GM21367 (cell line): ENCODE measurements around the gene CSF1.

Experiments
- ATAC-seq: cut with Tn5 transposase; IDR thresholded peaks from one replicate; pipeline ENCODE4 v1.9.1; 2021; ENCODE audit not compliant: unreplicated experiment

The CSF1 gene

DNA sequence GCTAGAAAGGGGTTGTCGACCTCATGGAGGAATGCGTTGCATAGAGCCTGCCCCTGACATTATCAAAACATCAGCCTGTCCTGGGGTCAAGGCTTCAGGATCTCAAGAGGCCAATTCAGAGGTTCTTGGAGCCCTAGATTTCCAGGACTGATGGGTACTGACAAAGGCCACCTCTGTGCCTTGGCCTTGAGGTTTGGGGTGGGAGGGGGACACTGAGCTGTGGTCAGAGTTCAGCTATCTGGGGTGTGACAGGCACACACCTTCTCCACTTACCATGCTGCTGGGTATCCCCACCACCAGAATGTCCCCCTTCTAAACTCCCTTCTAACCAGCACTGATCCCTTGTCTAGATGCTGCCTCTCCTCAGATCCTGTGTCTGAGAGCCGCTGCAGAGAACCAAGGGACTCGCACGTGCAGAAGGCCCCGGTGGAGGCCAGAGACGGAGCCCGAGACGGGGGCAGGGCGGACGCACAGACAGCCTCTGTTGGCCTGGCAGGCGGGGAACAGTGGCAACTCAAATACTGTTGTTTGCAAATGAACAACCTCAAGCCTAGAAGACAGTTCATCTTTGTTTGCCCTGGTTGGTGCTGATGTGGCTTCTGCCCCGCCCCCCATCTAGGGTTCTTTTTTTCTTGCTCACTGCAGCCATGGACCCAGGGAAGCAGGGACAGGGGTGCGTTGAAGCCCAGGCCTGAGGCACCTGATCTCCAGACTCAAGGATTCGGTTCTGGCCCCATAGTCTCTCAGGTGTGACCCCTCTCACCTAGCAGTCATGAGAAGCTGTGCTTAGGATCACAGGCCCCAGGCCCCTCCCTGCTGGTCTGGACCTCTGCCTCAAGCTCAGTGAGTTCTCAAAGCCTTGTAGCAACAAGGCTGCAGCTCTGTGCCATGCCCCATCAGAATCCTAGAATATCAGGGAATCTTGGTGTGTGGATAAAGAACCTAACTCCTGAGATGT, 28.1 kb upstream of the CSF1 start:
- ATAC-seq: no peak

DNA sequence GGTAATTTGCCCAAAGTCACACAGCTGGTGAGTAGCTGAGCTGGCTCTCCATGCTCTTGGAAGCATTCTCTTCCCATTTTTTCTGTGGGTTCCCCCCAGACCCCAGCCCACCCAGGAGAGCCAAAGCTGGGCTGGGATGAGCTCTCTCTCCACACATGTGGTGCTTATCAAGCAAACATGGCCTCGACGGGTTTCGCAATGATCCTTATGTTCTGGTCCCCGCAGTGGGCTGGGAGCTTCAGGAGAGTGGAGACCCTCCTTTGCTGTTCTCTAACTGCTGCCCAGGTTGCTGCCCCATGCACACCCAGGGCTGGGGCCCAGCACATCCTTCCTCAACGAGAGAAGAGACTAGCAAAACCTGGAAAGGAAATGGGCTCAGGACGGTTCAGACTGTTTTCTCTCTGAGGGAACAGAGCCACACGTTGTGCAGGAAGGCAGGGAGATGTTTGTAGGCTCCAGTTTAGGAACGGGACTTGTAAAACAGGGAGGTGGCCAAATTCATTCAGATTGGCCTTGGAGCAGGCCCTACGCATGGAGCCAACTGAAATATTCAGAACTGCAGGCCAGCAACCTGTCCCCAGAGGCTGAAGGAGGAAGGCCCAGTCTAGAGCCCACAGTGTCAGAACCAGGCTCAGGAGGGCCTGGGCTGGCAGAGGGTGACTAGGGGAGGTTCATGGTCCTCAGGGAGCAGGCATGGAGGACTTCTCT, 27.2 kb upstream of the CSF1 start:
- ATAC-seq: no peak

DNA sequence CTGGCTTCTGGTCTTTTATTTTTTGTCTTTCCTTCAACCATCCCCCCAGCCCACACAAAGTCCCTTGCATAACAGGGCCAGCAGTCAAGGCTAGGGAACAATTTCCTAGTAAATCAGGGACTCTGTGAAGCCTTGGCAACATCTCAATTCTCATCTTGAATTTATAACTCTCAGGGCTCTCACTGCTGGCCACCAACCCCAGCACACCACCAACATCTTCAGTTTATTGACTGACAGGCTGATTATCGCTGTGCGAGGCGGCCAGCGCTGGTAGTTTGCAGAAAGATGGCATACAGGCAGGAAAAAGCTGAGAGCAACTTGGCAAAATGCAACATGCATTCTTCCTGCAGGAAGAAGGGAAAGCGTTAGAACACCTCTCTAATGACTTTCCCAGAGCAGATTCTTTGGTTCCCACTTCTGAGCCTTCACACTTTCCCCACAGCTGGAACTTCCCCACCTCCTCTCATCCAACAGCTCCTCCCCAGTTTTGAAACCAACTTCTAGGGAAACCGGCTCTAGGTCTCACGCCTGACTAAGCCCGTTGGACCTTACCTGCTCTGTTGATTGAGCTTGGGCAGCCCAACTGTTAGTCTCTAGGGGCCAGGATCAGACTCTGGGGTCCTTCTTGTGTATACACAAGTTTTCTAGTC, 26.3 kb upstream of the CSF1 start:
- no peak for ATAC-seq

DNA sequence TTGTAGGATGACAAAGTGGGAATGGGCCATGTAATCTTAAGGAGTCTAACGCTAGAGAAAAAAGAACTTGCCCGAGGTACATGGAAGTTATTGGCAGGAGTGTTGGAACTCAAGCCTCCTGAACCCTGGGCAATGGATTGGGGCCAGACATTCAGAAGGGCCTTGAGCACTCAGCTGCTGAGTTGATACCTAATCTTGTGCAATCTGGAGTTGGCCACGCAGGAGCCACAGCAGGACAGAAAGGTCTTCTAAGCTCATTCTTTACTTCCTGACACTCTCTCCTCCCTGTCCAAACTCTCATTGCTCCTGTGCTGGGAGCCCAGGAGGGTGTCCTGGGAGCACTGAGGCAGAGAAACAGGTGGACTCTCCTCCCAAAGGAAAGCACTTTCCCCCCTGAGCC, 25.1 kb upstream of the CSF1 start:
- ATAC-seq: no peak

DNA sequence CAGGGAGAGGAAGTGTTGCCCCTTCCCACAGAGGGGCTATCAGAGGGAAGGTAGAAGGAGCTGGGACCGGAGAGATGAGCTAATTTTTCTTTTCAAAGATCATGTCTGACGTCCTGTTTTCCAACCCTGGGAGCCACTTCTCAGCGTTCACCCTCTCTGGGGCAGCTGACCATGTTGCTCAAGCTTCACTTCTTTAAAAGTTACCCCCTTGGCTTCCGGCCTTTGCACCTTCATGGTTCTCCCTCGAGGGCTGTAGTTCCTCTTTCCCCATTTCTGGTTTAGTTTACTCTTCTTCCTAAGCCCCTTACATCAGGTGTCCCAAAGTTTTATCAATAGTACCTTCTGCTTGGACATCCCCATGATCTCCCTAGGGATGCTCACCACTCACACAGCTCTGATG, 23.8 kb upstream of the CSF1 start:
- no peak for ATAC-seq

DNA sequence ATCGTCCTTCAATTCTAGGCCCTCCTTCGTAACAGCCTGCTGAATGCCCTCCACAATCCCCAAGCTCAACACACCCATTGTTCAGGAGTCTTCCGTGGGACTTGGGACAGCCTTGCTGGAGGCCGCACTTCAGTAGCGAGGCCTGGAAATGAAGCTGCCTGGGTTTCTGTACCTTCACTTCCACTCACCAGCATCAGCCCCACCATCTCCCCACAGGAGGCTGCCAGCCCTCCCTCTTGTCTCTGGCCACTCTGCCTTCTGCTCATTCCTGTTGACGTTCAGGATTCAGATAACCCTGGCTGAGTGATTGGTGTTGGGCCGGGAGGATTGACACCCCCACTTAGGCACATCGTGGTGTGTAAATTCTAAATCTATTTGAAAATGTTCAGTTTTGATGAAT, 23.4 kb upstream of the CSF1 start:
- no peak for ATAC-seq

DNA sequence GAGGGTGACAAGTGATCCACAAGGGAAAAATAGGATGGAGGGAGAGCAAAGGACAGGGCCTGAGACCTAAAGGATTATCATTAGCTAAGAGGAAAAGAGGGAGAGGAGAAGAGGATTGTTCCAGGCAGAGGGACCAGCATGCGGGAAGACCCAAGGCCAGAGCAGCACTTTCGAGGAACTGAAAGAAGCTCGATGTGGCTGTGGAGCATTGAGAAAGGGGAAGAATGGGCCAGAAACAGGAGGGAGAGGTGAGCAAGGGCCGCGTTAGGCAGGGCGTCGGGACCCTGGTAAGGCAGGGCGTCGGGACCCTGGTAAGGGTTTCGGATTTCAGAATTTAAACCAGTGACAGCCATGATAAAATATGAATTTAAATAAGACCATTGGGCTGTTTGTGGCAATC, 22.8 kb upstream of the CSF1 start:
- no peak for ATAC-seq

DNA sequence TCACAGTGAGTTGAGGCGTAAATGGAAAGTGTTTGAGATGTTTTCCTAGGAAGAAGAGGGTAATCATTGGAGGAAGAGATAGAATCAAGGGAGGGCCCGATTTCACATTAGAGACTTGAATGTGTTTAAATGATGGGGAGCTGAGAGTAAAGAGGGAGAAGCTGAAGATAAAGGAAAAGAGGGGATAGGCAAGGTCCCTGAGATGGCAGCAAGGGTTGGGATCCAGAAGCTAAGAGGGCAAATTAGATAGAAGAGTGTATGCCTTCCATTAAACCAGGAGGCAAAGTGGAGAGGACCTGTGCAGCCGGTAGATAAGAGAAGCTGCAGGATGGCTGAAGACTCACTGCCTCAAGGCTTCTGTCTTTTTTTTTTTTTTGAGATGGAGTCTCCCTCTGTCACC, 21.6 kb upstream of the CSF1 start:
- ATAC-seq: no peak

DNA sequence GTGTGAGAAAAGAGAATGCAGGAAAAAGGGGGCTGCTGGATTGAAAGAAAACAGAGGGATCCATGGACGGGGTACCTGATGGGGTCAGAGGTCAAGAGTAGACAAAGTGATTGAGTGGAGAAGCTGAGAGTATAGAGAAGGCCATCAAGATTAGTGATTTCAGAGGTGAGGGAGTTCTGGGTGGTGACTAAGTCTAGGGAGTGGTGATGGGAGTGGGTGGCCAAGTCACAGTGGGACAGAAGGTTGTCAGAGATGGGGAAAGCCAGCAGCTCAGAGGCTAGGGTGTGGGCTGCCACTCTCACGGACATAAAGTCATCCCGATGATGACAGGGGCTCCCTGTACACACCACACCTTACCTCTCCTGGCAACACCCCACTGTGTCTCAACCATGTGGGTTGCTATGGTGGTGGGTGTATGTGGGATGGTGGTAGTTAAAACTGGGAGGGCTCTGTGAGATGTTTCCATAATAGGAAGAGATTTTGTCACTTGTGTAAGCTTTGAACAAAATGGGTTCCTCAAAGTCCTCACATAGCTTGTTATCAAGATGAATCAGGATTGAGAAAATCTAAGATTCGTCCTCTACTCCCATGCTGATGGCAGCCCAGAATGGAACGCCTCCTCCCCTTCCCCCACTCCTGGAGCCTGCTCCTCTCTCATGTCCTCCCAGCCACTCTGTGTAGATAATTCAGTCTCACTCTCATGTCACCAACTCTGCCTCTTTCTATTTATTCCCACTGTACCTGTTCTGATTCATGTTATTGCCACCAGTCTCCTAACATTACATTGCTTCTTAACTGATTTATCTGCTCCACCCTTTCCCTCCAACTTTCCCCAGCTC, 20.3 kb upstream of the CSF1 start:
- ATAC-seq: no peak

DNA sequence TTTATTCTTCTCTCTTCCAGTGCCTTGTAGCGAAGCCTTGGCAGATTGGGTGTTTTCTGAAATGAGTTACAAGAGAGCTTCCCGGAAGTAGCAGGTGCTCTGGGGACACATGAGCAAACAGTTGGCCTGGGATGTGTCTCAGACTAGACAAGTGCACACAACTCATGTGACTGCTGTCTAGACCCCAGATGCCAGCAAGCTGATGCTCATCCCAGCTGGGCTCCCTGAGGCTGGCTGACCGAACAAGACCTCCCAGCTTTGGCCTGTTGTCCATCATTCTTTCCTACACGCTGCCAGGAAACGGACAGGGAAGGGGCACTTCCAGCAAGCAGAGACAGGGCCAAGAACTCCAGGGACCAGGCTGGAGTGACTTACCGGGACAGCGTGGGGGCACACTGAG, 18.7 kb upstream of the CSF1 start:
- ATAC-seq: no peak

DNA sequence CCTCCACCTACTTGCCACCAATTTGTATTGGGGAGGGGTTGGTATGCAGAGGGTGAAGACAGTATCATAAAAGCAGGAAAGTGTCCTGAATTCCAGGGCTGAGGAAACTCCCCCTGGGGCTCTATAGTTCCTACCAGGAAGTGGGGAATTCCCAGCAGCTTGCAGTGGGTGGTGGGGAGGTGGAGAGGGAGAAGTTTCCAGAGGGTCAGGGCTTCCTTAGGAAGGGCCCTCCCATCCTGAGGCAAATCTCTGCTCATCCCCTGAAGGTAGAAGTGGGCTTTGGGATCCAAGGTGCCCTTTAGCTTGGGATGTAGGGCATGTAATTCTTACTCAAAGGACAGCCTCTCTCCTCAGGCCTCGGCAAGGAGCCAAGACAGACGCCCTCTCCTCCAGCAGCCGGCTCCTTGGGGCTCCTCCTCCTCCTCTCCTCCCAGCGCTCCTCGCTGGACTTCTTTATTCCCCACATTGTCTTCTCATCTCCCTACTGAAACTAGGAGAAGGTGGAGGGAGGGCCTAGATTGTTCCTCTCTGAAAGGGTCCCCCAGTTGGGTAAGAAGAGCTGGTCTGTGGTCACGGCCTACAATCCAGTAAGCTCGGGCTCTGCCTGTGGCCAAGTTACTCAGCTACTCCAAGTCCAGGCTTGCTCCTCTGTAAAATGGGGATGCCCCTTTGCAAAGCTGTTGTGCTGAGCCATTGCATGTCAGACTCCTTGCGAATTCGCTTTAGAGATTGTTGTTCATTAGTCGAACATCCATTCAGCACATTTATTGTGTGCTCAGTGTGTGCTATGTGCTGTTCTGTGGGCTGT, 17.9 kb upstream of the CSF1 start:
- ATAC-seq: no peak

DNA sequence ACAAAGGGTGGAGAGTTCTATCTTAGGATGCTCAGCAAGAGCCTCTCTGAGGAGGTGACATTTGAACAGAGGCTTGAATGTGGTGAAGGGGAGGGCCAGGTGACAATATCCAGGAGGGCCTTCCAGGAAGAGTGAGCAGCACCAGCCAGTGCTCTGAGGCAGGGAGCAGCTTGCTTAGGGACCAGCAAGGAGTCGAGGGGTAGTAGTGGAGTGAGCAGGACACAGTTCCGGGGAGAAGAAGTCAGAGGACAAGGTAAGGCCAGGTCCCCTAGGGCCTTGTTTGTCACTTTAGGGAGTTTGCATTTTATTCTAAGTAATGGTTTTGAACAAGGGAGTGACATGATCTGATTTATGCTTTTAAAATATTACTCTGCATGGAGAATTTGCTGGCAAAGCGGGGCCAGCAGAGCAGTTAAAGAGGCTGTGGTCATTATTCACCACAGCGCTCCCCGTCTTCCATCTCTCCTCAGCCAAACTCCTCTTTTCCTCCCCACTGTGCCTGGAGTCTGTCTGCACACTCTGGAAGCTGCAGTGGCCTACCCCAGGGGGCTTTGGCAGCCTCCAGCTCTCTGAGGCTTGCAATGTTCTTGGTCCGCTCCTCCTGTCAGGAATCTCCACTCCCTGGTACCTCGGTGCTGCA, 17.0 kb upstream of the CSF1 start:
- no peak for ATAC-seq

DNA sequence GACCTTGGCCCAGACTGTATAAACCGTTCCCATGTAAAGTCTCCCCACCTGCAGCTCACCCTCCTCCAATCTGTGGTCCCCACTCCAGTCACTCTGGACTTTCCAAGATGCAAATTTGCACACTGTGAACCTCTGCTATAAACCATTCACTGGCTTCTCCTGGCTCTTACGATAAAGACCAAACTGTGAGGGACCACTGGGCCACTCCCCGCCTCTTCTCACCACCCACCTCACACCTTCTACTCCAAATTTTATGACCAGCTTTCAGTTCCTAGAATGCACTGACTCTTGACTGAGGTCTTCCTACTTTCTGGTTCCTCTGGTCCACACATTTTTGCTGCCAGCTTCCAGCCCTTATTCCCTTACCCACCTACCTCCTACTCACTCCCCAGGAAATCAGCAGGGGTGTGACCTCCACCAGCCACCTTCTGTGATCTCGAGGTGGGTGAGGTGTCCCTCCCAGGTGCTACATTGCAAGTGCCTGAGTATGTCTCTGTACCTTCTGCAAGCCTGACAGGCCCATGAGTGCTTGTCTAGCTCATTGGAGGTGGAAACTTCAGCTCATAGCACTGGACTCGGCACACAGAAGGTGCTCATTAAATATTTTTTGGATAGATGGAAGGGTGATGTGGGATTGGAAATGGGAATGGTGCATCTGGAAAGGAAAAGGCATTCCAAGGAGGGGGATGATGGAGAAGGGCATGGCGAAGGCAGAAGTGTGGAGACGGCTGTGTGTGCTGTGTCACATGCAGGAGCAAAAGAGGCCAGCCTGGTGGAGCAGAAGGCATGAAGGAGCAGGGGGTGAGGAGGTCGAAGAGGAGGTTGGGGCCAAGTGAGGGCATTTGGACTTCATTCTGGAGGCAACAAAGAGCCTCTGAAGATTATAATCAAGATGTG, 15.6 kb upstream of the CSF1 start:
- no peak for ATAC-seq

DNA sequence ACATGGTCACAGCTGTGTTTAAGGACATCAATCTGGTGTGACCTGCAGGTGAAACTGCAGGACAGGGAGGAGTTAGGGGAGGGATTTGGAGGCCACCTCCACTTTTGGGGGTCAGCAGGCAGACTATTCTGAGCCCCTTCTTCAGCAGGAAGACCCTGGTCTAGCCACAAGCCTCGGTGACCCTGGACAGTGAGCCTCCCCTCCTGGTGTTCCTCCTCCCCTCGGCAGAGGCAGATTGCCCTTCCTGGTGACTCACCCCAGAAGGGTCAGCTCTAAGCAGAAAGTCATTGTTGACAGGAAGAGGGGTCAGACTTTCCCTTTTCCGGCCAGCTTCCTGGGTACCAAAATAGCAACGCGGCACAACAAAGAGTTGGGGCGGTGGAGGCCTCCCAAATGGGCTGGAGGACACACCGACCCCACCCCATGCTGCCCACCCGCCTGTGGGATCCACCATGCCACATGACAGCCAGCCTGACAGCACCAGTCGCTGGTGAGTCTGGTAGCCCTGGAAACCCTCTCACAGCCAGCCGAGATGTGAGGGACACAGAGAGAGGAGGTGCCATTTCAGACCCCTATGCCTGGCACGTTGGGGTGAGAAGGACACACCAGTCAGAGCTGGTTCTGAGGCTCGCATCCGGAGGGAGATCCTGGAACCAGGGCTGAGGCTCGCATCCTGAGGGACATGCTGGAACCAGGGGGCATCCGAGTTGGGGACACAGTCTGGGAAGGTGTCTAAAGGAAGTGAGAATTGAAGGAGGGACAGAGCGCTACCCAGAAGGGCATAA, 14.7 kb upstream of the CSF1 start:
- no peak for ATAC-seq

DNA sequence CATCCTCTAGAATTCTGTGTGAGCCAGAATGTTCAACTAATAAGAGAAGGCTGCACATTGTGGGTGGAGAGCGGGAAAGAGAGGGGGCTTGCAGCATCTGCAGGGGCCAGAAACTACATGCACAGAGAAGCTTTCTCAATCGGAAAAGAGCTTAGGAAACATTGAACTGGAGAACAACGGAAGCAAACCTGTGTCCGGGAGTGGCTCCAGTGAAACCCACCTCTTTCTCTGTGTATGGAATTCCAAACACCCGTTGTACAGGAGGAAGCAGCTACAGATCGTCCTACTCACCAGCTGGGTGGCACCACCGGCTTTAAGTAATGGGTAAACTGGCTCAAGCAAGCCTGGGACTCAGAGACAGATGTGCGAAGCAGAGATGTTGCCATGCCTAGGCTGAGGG, 14.0 kb upstream of the CSF1 start:
- ATAC-seq: no peak

DNA sequence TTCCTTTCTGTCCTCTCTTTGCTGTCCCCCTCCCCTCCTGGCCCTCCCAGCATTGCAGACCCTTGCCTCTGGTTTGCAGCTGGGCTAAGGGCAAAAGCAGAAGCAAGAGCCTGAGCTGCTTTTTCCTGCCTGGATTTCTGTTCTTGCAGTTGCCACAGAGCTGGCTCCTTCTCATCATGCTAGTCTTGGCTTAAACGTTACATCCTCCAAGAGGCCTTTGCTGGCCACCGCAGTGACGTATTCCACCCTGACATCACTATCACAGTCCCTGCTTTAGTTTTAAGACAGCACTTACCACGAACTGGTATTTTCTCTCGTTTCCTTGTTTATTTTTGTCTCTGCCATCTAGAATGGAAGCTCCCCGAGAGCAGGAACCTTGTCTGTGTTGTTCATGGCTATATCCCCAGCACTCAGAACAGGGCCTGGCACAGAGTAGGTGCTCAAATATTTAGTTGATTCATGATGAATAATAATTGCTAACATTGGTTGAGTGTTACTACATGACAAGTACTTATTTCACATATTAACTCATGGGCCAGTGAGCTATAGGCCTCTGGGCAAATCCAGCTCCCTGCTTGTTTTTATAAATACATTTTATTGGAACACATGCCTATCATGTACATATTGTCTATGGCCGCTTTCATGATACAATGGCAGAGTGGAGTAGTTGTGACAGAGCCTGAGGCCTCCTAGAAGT, 13.2 kb upstream of the CSF1 start:
- no peak for ATAC-seq

DNA sequence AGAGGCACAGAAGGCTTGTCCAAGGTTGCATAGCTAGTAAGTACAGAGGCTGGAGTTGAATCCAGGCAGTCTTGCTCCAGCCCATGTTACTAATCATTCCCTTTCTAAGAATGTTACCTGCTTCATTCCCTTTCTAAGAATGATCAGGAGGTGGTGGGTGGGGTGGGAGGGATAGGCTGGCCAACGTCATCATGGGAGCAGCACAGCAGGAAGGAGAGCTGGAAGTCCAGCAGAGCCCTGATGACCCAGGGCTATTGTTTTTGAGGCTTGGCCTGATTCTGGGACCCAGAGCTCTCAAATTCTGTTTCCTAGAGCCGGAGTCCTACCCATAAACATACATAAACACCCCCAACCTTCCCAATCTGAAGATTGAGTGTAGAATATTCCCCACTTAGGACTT, 11.8 kb upstream of the CSF1 start:
- no peak for ATAC-seq
